TTC549 (cell line): ENCODE data around the gene SYNGR2.
"Not testable (repeated sequence)": the region's sequence is repeated elsewhere in the genome, so short reads cannot be mapped to it uniquely, and the experiment has no call there.

Source experiments
- FAIRE-seq: peaks from 2 replicates; lab custom pipeline; 2012; peaks lifted over from hg19 to GRCh38; lab: Jason Lieb, UNC

SYNGR2 gene

GRCh38 chr17:78130090-78130436 lies 38.3 kb upstream of the SYNGR2 start:
- no peak for FAIRE-seq

GRCh38 chr17:78130437-78131101 lies 37.8 kb upstream of the SYNGR2 start, which contains the start of gene TMC8:
Gene TMC8 (plus strand): TSS chr17:78130771. CDS start chr17:78131589, 818 bp downstream.
- FAIRE-seq: no peak

- FAIRE-seq: no peak
Measured at GRCh38 chr17:78131172-78132083, 37.0 kb upstream of the SYNGR2 start.

- FAIRE-seq: no peak
Measured at GRCh38 chr17:78132084-78132676, 36.2 kb upstream of the SYNGR2 start.

- no peak for FAIRE-seq
Measured at GRCh38 chr17:78132767-78133178, 35.6 kb upstream of the SYNGR2 start.

GRCh38 chr17:78133179-78133951 lies 35.0 kb upstream of the SYNGR2 start:
- FAIRE-seq: no peak

- FAIRE-seq: no peak
Measured at GRCh38 chr17:78133971-78134898, 34.1 kb upstream of the SYNGR2 start.

GRCh38 chr17:78134899-78135385 lies 33.4 kb upstream of the SYNGR2 start:
- no peak for FAIRE-seq

- no peak for FAIRE-seq
Measured at GRCh38 chr17:78135858-78136500, 32.4 kb upstream of the SYNGR2 start.

GRCh38 chr17:78137392-78138203 lies 30.8 kb upstream of the SYNGR2 start:
- no peak for FAIRE-seq

- FAIRE-seq: no peak
Measured at GRCh38 chr17:78138204-78139060, 29.9 kb upstream of the SYNGR2 start.

GRCh38 chr17:78139861-78140168 lies 28.6 kb upstream of the SYNGR2 start:
- not testable (repeated sequence) for FAIRE-seq

- peak; percentile 55 for FAIRE-seq
Measured at GRCh38 chr17:78140169-78141051, 28.0 kb upstream of the SYNGR2 start.

GRCh38 chr17:78141437-78142118 lies 26.8 kb upstream of the SYNGR2 start:
- FAIRE-seq: no peak

GRCh38 chr17:78142119-78142861 lies 26.1 kb upstream of the SYNGR2 start:
- FAIRE-seq: no peak
